ENCODE measurements around the gene CELF1.

GRCh38 chr11:47532597-47533213, 20.2 kb downstream of the CELF1 start:
- TF ChIP-seq USF1 (IDR thresholded peaks at IDR 0.05) (no peak), EP300 (IDR thresholded peaks at IDR 0.05; ENCODE audit: borderline replicate concordance) (no peak), REST (IDR thresholded peaks at IDR 0.05; ENCODE audit: low read depth) (no peak), TEAD4 (IDR thresholded peaks at IDR 0.05) (no peak), NFIC (IDR thresholded peaks at IDR 0.05) (no peak), MAX (IDR thresholded peaks at IDR 0.05) (no peak)

Data from Ishikawa (cell line).